ENCODE measurements around the gene FDXR. TPM values are rescaled to one million over a fixed set of nuclear protein-coding genes. Genes with fewer than 3 reads are reported as not detected.

FDXR gene, protein sequence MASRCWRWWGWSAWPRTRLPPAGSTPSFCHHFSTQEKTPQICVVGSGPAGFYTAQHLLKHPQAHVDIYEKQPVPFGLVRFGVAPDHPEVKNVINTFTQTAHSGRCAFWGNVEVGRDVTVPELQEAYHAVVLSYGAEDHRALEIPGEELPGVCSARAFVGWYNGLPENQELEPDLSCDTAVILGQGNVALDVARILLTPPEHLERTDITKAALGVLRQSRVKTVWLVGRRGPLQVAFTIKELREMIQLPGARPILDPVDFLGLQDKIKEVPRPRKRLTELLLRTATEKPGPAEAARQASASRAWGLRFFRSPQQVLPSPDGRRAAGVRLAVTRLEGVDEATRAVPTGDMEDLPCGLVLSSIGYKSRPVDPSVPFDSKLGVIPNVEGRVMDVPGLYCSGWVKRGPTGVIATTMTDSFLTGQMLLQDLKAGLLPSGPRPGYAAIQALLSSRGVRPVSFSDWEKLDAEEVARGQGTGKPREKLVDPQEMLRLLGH
- 45.0 and 52.9 TPM in 2 replicates for total RNA-seq

DNA sequence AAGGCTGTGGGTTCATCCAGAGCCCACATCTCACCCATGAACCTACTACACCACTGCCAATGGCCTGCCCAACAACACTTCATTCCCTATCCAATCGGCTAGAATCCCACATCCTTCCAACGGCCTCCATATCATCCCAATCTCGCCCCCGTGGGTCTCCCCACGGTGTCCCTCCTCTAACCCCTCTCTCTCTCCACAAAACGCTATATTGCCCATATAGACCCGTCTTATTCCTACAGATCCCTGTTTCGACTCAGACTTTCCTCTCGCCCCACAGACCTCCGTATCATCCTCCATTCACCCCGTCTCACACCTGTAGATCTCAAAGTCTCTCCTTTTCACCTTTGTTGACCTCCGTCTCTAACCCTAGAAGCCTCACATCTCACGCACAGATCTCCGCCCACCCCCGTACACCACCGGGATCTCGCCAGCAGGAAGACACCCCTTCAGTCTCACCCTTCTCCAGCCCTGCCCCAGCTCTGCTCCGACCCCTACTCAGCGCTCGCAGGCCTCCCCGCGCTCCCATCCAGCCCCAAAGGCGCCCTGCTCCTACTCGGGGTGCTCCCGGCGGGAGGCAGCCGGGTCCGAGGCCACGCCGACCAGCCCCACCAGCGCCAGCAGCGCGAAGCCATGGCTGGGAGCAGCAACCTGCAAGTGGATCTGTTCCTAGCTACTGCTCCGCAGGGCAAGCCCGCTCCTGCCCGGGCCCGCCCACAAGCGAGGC is at the start of gene FDXR:
FDXR (minus strand) TSS at position 682 of the 724 bp plus-strand sequence; CDS start at position 632, 50 bp downstream.

DNA sequence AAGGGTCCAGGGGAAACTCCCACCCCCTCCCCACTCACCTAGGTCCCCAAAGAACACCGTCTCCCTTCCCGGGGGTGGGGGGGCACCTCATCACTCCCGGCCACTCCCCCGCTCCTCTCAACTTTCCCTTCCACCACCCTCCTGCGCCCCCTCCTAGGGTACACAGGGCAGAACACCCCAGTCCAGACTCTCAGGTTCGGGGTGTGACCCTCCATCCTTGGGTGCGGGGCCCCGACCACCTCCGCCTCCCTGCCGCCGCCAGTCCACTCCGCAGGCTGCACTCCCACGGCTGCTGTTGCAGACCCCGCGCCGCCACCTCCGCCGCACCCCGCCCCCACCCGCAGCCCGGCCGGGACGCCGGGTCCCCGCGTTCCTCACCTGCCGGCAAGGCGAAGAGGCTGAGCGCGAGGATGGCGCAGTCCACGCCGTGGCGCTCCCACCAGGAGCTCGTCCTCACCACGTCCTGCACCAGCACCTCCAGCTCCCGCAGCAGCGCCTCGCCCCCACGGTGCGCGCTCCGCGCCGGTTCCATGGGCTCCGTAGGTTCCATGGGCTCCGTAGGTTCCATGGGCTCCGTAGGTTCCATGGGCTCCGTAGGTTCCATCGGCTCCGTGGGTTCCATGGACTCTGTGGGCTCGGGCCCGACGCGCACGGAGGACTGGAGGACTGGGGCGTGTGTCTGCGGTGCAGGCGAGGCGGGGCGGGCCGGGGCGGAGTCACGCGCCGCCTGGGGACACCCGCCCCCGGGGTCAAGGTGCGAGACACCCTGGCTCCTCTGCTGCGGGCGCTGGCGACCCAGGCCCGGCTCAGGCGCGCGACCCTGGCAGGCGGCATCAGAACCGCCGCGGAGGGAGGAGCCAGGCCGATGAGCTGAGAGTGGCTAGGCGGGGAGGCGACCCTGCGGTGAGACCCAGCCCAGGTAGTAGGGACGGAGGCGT is 20.4 kb upstream of the FDXR start, which contains the start of gene FADS6:
FADS6 (minus strand) TSS at position 660 of the 938 bp plus-strand sequence; CDS start at position 622, 38 bp downstream.

DNA sequence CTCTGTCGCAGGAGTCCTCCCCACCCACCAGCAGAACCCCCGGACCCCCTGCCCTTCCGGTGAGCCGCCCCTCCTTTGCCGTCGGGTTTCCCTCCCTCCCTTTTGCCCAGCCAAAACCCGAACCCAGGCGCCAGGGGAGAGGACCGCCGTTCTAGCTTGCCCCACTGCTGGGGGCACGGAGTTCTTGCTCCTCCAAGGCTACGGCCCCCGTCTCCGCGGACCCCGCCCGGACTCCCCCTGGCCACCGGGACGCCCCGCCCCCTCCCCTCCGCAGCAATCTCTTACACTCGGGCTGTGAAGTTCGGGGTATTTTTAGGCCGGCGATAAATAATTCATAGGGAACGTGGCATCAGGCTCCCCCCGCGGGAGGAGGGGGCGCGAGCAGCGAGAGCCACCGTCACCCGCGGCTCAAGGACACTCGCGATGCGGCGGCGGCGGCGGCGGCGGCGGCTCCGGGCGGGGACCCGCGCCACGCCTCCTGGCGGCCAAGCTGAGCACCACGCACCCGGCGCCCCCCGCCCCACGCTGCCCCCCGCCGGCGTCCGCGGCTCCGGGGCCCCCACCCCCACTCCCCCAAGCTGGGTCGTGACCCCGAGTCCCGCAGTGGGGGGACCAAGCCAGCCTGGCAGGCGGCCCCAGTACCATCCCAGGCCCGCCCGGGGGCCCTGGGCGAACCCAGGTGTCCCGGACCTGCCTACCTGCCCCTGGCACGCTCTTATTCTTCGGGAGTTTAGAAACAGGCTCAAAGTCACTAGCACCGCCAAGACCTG is 13.2 kb downstream of the FDXR start, which contains the start of gene GRIN2C:
GRIN2C (minus strand) TSS at position 427 of the 770 bp plus-strand sequence. CDS start 4,793 bp downstream, outside the sequence.

Other genes starting within 250 kb of the FDXR start
- gene CD300E, start 249.3 kb downstream of the FDXR start, total RNA-seq: not detected in 2 replicates
- gene CD300LF, start 160.1 kb downstream of the FDXR start, total RNA-seq: not detected in 2 replicates
- gene RAB37, start 135.7 kb downstream of the FDXR start, total RNA-seq: 0.23 and 0.30 TPM in 2 replicates
- gene NHERF1, start 124.4 kb downstream of the FDXR start, total RNA-seq: 14.6 and 37.0 TPM in 2 replicates
- gene NAT9, start 96.6 kb downstream of the FDXR start, total RNA-seq: 55.5 and 64.7 TPM in 2 replicates
- gene GRIN2C, start 13.1 kb downstream of the FDXR start, total RNA-seq: 0.18 and 0.30 TPM in 2 replicates
- not detected in 2 replicates for gene FADS6, start 20.6 kb upstream of the FDXR start, total RNA-seq
- not detected in 2 replicates for gene USH1G, start 50.3 kb upstream of the FDXR start, total RNA-seq
- not detected in 2 replicates for gene OTOP2, start 51.3 kb upstream of the FDXR start, total RNA-seq
- gene OTOP3, start 62.9 kb upstream of the FDXR start, total RNA-seq: not detected in 2 replicates
- gene HID1, start 99.8 kb upstream of the FDXR start, total RNA-seq: 0.18 and 0.30 TPM in 2 replicates
- 19.9 and 47.2 TPM in 2 replicates for gene CDR2L, start 114.6 kb upstream of the FDXR start, total RNA-seq
- 18.8 and 22.0 TPM in 2 replicates for gene MRPL58, start 139.7 kb upstream of the FDXR start, total RNA-seq
- 202 and 315 TPM in 2 replicates for gene ATP5PD, start 174.0 kb upstream of the FDXR start, total RNA-seq
- 12.2 and 20.9 TPM in 2 replicates for gene KCTD2, start 174.2 kb upstream of the FDXR start, total RNA-seq
- gene SLC16A5, start 215.0 kb upstream of the FDXR start, total RNA-seq: 7.4 and 12.3 TPM in 2 replicates
- gene ARMC7, start 237.0 kb upstream of the FDXR start, total RNA-seq: 1.8 and 2.8 TPM in 2 replicates